SK-N-SH treated with all-trans-retinoic acid at 6 μM for 48 hours (cell line): ENCODE results near the gene MAGED2.
"Not testable (repeated sequence)": the region's sequence is repeated elsewhere in the genome, so short reads cannot be mapped to it uniquely, and the experiment has no call there.

Experiments
- ATAC-seq: fragments of 200-7000 bp; cut with Tn5 transposase; 3 replicates; pipeline ENCODE4 v1.9.1; 2020; ENCODE audit warnings: mild to moderate bottlenecking, moderate library complexity
- ARNTL ChIP-seq: fragments of 450-650 bp; formaldehyde crosslinking; IDR thresholded peaks from 2 replicates; pipeline ENCODE4 v1.5.0; 2020; ENCODE audit warnings: low read depth, mild to moderate bottlenecking, moderate library complexity, borderline replicate concordance
- BACH2 ChIP-seq: fragments of 250-450 bp; sonication (Bioruptor Pico); IDR thresholded peaks from 2 replicates; pipeline ENCODE4 v1.9.0; 2021; ENCODE audit warnings: mild to moderate bottlenecking, borderline replicate concordance
- CSDC2 ChIP-seq: fragments of 250-450 bp; sonication (Bioruptor Pico); IDR thresholded peaks from 2 replicates; pipeline ENCODE4 v1.5.0; 2020; ENCODE audit warnings: mild to moderate bottlenecking, moderate library complexity
- ESRRG ChIP-seq: fragments of 250-450 bp; sonication (Bioruptor Pico); IDR thresholded peaks from 2 replicates; pipeline ENCODE4 v1.6.1; 2021; ENCODE audit warnings: mild to moderate bottlenecking
- GLIS3 ChIP-seq: fragments of 250-450 bp; sonication (Bioruptor Pico); IDR thresholded peaks from 2 replicates; pipeline ENCODE4 v1.5.0; 2020; ENCODE audit warnings: mild to moderate bottlenecking, moderate library complexity
- PPARA ChIP-seq: fragments of 250-450 bp; sonication (Bioruptor Pico); IDR thresholded peaks from 2 replicates; pipeline ENCODE4 v1.5.0; 2020; ENCODE audit warnings: mild to moderate bottlenecking, borderline replicate concordance
- RARB ChIP-seq: fragments of 250-450 bp; sonication (Bioruptor Pico); IDR thresholded peaks from 2 replicates; pipeline ENCODE4 v1.8.0; 2021; ENCODE audit warnings: mild to moderate bottlenecking, moderate library complexity
- TCF4 ChIP-seq: fragments of 250-450 bp; sonication (Bioruptor Pico); IDR thresholded peaks from 2 replicates; pipeline ENCODE4 v1.8.0; 2021; ENCODE audit warnings: mild to moderate bottlenecking, moderate library complexity, borderline replicate concordance
- TOX ChIP-seq: fragments of 250-450 bp; sonication (Bioruptor Pico); IDR thresholded peaks from 2 replicates; pipeline ENCODE4 v1.8.0; 2021; ENCODE audit warnings: mild to moderate bottlenecking, moderate library complexity, borderline replicate concordance
- ZC3H10 ChIP-seq: fragments of 250-450 bp; sonication (Bioruptor Pico); IDR thresholded peaks from 2 replicates; pipeline ENCODE4 v1.5.1; 2021; ENCODE audit warnings: mild to moderate bottlenecking, moderate library complexity
- ZFP3 ChIP-seq: fragments of 250-450 bp; sonication (Bioruptor Pico); IDR thresholded peaks from 2 replicates; pipeline ENCODE4 v1.5.0; 2020; ENCODE audit warnings: mild to moderate bottlenecking, moderate library complexity
- ZFP30 ChIP-seq: fragments of 450-650 bp; formaldehyde crosslinking; IDR thresholded peaks from 2 replicates; pipeline ENCODE4 v1.5.0; 2022; ENCODE audit warnings: mild to moderate bottlenecking, moderate library complexity
- ZNF70 ChIP-seq: fragments of 450-650 bp; formaldehyde crosslinking; IDR thresholded peaks from 2 replicates; pipeline ENCODE4 v1.5.0; 2020; ENCODE audit warnings: mild to moderate bottlenecking, moderate library complexity
- ZNF8 ChIP-seq: fragments of 450-650 bp; formaldehyde crosslinking; IDR thresholded peaks from 2 replicates; pipeline ENCODE4 v1.5.0; 2020; ENCODE audit warnings: mild to moderate bottlenecking, moderate library complexity
- TF ChIP-seq, protein P1 (sequence below): fragments of 250-450 bp; sonication (Bioruptor Pico); IDR thresholded peaks from 2 replicates; pipeline ENCODE4 v1.8.0; 2020; ENCODE audit warnings: mild to moderate bottlenecking, moderate library complexity, borderline replicate concordance
- TF ChIP-seq, protein P2 (sequence below): fragments of 250-450 bp; sonication (Bioruptor Pico); IDR thresholded peaks from 2 replicates; pipeline ENCODE4 v1.5.1; 2021; ENCODE audit warnings: mild to moderate bottlenecking, moderate library complexity
- TF ChIP-seq, protein P3 (sequence below): fragments of 250-450 bp; sonication (Bioruptor Pico); IDR thresholded peaks from 2 replicates; pipeline ENCODE4 v1.5.1; 2020; ENCODE audit warnings: low read depth, mild to moderate bottlenecking, moderate library complexity
- TF ChIP-seq, protein P4 (sequence below): fragments of 250-450 bp; sonication (Bioruptor Pico); IDR thresholded peaks from 2 replicates; pipeline ENCODE4 v1.8.0; 2021; ENCODE audit warnings: low read depth, mild to moderate bottlenecking, moderate library complexity, borderline replicate concordance
- TF ChIP-seq, protein P5 (sequence below): fragments of 250-450 bp; sonication (Bioruptor Pico); IDR thresholded peaks from 2 replicates; pipeline ENCODE4 v1.5.0; 2020; ENCODE audit warnings: mild to moderate bottlenecking, moderate library complexity

The MAGED2 gene

DNA sequence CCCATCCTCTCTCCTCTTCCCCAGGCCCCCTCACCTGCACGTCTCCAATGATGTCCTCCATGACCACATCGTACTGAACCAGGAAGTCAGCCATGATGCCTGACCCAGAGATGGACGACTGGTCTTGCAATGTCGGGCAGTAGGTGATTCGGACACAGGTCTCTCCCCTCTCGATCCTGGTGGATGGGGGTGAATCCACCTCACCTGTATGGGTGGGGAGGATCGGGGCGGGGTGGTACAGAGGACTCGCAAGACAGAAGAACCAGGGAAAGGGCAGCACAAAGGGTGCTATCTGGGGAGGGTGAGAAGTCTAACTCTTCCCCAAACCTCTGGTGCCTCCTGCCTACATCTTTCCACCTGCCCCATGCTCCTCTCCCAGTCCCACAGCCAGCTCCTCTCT lies 19.1 kb upstream of the MAGED2 start:
- TF ChIP-seq GLIS3 (CRISPR knock-in tag), result no peak
- TF ChIP-seq ZFP30, result no peak
- no peak for TF ChIP-seq ESRRG
- TF ChIP-seq PPARA (CRISPR knock-in tag), result no peak
- TF ChIP-seq CSDC2 (CRISPR knock-in tag), result no peak
- no peak for TF ChIP-seq ARNTL (CRISPR knock-in tag)
- no peak for TF ChIP-seq TOX (CRISPR knock-in tag)
- TF ChIP-seq, protein P1, sequence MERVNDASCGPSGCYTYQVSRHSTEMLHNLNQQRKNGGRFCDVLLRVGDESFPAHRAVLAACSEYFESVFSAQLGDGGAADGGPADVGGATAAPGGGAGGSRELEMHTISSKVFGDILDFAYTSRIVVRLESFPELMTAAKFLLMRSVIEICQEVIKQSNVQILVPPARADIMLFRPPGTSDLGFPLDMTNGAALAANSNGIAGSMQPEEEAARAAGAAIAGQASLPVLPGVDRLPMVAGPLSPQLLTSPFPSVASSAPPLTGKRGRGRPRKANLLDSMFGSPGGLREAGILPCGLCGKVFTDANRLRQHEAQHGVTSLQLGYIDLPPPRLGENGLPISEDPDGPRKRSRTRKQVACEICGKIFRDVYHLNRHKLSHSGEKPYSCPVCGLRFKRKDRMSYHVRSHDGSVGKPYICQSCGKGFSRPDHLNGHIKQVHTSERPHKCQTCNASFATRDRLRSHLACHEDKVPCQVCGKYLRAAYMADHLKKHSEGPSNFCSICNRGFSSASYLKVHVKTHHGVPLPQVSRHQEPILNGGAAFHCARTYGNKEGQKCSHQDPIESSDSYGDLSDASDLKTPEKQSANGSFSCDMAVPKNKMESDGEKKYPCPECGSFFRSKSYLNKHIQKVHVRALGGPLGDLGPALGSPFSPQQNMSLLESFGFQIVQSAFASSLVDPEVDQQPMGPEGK (CRISPR knock-in tag), result no peak
- TF ChIP-seq RARB (CRISPR knock-in tag), result no peak
- no peak for TF ChIP-seq BACH2 (CRISPR knock-in tag)
- TF ChIP-seq ZNF70 (CRISPR knock-in tag), result no peak
- no peak for TF ChIP-seq ZC3H10
- TF ChIP-seq, all 23 proteins: peak for 0
- ATAC-seq, result no peak

DNA sequence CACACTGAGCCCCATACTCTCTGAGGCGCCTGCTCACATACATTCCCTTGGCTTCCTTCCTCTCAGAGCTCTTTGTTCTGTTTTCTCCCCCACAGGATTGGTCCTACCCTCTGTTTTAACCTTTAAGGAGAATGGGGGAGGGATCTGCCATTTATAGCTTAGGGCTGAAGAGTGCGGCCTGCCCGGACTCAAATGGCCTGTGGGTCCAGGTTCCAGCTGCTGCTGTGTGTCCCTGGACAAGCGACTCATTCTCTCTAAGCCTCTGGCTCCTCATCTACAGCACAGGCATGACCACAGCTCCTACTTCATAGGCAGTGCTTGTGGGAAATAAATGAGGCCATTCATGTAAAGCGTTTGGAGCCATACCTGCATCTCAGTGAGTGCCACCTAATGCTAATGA lies 18.1 kb upstream of the MAGED2 start:
- ATAC-seq, result not testable (repeated sequence)

DNA sequence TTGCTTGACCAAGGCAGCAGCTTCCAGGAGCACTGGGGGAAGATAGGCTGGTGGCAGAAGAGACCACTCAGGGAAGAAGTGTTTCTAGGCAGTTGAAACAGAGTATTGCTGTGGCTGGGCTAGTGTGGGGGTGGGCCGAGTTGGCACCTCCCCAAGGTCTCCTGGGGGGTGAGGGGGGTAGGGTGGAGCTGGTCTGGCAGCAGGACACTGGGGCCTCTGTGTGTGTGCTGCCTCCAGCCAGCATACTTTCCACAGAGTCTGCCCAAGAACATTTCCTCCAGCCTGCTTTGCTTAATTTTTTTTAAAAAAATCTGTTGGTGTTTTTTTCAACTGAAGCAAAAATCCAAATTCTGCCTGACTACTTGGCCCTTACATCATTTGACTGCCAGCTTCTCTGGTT lies 13.5 kb upstream of the MAGED2 start:
- no peak for ATAC-seq
- no peak for TF ChIP-seq PPARA (CRISPR knock-in tag)
- no peak for TF ChIP-seq ZNF8 (CRISPR knock-in tag)
- TF ChIP-seq, protein P2, sequence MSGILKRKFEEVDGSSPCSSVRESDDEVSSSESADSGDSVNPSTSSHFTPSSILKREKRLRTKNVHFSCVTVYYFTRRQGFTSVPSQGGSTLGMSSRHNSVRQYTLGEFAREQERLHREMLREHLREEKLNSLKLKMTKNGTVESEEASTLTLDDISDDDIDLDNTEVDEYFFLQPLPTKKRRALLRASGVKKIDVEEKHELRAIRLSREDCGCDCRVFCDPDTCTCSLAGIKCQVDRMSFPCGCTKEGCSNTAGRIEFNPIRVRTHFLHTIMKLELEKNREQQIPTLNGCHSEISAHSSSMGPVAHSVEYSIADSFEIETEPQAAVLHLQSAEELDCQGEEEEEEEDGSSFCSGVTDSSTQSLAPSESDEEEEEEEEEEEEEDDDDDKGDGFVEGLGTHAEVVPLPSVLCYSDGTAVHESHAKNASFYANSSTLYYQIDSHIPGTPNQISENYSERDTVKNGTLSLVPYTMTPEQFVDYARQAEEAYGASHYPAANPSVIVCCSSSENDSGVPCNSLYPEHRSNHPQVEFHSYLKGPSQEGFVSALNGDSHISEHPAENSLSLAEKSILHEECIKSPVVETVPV (CRISPR knock-in tag), result no peak
- no peak for TF ChIP-seq TCF4 (CRISPR knock-in tag)
- TF ChIP-seq, protein P1 (CRISPR knock-in tag), result no peak
- TF ChIP-seq, protein P3, sequence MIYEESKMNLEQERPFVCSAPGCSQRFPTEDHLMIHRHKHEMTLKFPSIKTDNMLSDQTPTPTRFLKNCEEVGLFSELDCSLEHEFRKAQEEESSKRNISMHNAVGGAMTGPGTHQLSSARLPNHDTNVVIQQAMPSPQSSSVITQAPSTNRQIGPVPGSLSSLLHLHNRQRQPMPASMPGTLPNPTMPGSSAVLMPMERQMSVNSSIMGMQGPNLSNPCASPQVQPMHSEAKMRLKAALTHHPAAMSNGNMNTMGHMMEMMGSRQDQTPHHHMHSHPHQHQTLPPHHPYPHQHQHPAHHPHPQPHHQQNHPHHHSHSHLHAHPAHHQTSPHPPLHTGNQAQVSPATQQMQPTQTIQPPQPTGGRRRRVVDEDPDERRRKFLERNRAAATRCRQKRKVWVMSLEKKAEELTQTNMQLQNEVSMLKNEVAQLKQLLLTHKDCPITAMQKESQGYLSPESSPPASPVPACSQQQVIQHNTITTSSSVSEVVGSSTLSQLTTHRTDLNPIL (CRISPR knock-in tag), result no peak
- TF ChIP-seq RARB (CRISPR knock-in tag), result no peak
- TF ChIP-seq CSDC2 (CRISPR knock-in tag), result no peak
- TF ChIP-seq, protein P4, sequence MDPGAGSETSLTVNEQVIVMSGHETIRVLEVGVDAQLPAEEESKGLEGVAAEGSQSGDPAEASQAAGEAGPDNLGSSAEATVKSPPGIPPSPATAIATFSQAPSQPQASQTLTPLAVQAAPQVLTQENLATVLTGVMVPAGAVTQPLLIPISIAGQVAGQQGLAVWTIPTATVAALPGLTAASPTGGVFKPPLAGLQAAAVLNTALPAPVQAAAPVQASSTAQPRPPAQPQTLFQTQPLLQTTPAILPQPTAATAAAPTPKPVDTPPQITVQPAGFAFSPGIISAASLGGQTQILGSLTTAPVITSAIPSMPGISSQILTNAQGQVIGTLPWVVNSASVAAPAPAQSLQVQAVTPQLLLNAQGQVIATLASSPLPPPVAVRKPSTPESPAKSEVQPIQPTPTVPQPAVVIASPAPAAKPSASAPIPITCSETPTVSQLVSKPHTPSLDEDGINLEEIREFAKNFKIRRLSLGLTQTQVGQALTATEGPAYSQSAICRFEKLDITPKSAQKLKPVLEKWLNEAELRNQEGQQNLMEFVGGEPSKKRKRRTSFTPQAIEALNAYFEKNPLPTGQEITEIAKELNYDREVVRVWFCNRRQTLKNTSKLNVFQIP, result no peak
- no peak for TF ChIP-seq ZFP3 (CRISPR knock-in tag)
- no peak for TF ChIP-seq ZC3H10
- no peak for TF ChIP-seq ZNF70 (CRISPR knock-in tag)
- TF ChIP-seq, protein P5, sequence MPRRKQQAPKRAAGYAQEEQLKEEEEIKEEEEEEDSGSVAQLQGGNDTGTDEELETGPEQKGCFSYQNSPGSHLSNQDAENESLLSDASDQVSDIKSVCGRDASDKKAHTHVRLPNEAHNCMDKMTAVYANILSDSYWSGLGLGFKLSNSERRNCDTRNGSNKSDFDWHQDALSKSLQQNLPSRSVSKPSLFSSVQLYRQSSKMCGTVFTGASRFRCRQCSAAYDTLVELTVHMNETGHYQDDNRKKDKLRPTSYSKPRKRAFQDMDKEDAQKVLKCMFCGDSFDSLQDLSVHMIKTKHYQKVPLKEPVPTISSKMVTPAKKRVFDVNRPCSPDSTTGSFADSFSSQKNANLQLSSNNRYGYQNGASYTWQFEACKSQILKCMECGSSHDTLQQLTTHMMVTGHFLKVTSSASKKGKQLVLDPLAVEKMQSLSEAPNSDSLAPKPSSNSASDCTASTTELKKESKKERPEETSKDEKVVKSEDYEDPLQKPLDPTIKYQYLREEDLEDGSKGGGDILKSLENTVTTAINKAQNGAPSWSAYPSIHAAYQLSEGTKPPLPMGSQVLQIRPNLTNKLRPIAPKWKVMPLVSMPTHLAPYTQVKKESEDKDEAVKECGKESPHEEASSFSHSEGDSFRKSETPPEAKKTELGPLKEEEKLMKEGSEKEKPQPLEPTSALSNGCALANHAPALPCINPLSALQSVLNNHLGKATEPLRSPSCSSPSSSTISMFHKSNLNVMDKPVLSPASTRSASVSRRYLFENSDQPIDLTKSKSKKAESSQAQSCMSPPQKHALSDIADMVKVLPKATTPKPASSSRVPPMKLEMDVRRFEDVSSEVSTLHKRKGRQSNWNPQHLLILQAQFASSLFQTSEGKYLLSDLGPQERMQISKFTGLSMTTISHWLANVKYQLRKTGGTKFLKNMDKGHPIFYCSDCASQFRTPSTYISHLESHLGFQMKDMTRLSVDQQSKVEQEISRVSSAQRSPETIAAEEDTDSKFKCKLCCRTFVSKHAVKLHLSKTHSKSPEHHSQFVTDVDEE (CRISPR knock-in tag), result no peak
- TF ChIP-seq ZFP30, result no peak
